HepG2 (cell line): ENCODE measurements around the gene FMNL1. TPM values are rescaled to one million over a fixed set of nuclear protein-coding genes. Genes with fewer than 3 reads are reported as not detected.
"Not testable (repeated sequence)": the region's sequence is repeated elsewhere in the genome, so short reads cannot be mapped to it uniquely, and the experiment has no call there.

Experiments
- DBP ChIP-seq: sonication (generic); formaldehyde crosslinking; IDR thresholded peaks from 2 replicates; pipeline ENCODE4 v1.4.0; 2020; ENCODE audit warnings: missing genetic modification reagents; ENCODE audit errors: not compliant biosample characterization
- FOXP1 ChIP-seq, 2 experiments: fragments of 450-650 bp in 1 of 2; IDR thresholded peaks; 2 replicates each; pipeline ENCODE4 v1.6.1; 2017 to 2018; ENCODE audit warnings: antibody characterized with exemption in 1 of 2
- JUN ChIP-seq: sonication (generic); formaldehyde crosslinking; IDR thresholded peaks from 2 replicates; pipeline ENCODE4 v1.4.0; 2020; ENCODE audit warnings: mild to moderate bottlenecking, missing genetic modification reagents
- KDM1A ChIP-seq: IDR thresholded peaks from 2 replicates; pipeline ENCODE4 v1.6.1; 2016; ENCODE audit warnings: missing compliant biosample characterization
- MEF2D ChIP-seq: sonication (generic); formaldehyde crosslinking; IDR thresholded peaks from 2 replicates; pipeline ENCODE4 v1.5.1; 2020; ENCODE audit warnings: mild to moderate bottlenecking, missing genetic modification reagents
- NFIC ChIP-seq: IDR thresholded peaks from 2 replicates; pipeline ENCODE4 v1.6.1; 2012; ENCODE audit warnings: mild to moderate bottlenecking, low read length, inconsistent platforms
- NR2F1 ChIP-seq, 2 experiments: fragments of 450-650 bp in 1 of 2; formaldehyde crosslinking in 1 of 2; IDR thresholded peaks; 2 replicates each; pipeline versions ENCODE4 v1.5.0 to v1.6.1; 2016 to 2020; ENCODE audit warnings: mild to moderate bottlenecking in 1 of 2, missing compliant biosample characterization in 1 of 2, missing genetic modification reagents in 1 of 2, moderate library complexity in 1 of 2
- NR2F6 ChIP-seq, 2 experiments: IDR thresholded peaks; 2 replicates each; pipeline ENCODE4 v1.6.1; 2016; ENCODE audit warnings: antibody characterized with exemption in 1 of 2, mild to moderate bottlenecking in 1 of 2
- POGZ ChIP-seq: sonication (generic); formaldehyde crosslinking; IDR thresholded peaks from 2 replicates; pipeline ENCODE4 v1.4.0; 2020; ENCODE audit warnings: mild to moderate bottlenecking, missing genetic modification reagents
- RERE ChIP-seq: IDR thresholded peaks from 2 replicates; pipeline ENCODE4 v1.6.1; 2016; ENCODE audit warnings: low read depth, missing genetic modification reagents, missing compliant biosample characterization
- SMAD3 ChIP-seq: sonication (generic); formaldehyde crosslinking; IDR thresholded peaks from 2 replicates; pipeline ENCODE4 v1.4.0; 2020; ENCODE audit warnings: missing genetic modification reagents
- TBL1XR1 ChIP-seq: fragments of 150-350 bp; IDR thresholded peaks from 2 replicates; pipeline ENCODE4 v1.6.1; 2014; ENCODE audit warnings: borderline replicate concordance, low read length; ENCODE audit not compliant: partially characterized antibody
- TFE3 ChIP-seq: IDR thresholded peaks from 2 replicates; pipeline ENCODE4 v1.6.1; 2016
- ZBTB20 ChIP-seq: sonication (generic); formaldehyde crosslinking; IDR thresholded peaks from 2 replicates; pipeline ENCODE4 v1.8.1; 2023; ENCODE audit warnings: missing genetic modification reagents, low read depth, mild to moderate bottlenecking, borderline replicate concordance
- ZBTB37 ChIP-seq: sonication (generic); formaldehyde crosslinking; IDR thresholded peaks from 2 replicates; pipeline ENCODE4 v1.4.0; 2020; ENCODE audit warnings: mild to moderate bottlenecking, missing genetic modification reagents
- ZNF317 ChIP-seq: sonication (generic); formaldehyde crosslinking; IDR thresholded peaks from 2 replicates; pipeline ENCODE4 v1.5.0; 2020; ENCODE audit warnings: mild to moderate bottlenecking, missing genetic modification reagents
- ZNF431 ChIP-seq: sonication (generic); formaldehyde crosslinking; IDR thresholded peaks from 2 replicates; pipeline ENCODE4 v1.9.0; 2022; ENCODE audit warnings: missing genetic modification reagents, low read depth, mild to moderate bottlenecking, borderline replicate concordance
- ZNF800 ChIP-seq: sonication (generic); formaldehyde crosslinking; IDR thresholded peaks from 2 replicates; pipeline ENCODE4 v1.4.0; 2020; ENCODE audit warnings: missing genetic modification reagents
- polyA plus RNA-seq, 8 experiments: library from polyadenylated mRNA; depleted of rRNA in 3 of 8; stranded (reverse) in 7 of 8; unstranded in 1 of 8; fragments of >200 nt; fragmentation: Illumina TruSeq in 4 of 8; extraction: Trizol in 4 of 8; gene quantifications; 2 replicates each; pipeline versions ENCODE4 v1.2.1 to v1.2.3, GENCODE V29; 2011 to 2016; ENCODE audit warnings: low read depth in 4 of 8, missing spikeins in 1 of 8, mixed read lengths in 1 of 8; ENCODE audit not compliant: insufficient read depth in 1 of 8
- total RNA-seq, 5 experiments: library from RNA; depleted of rRNA; stranded (reverse); fragments of >200 nt; fragmentation: Illumina TruSeq; extraction: Trizol; gene quantifications; 2 replicates each; pipeline ENCODE4 v1.2.3, GENCODE V29; 2016; ENCODE audit warnings: low read depth in 1 of 5

FMNL1 gene
- total and polyA plus RNA-seq, 2 of the 13 experiments (the other 11 are each of a cell fraction or from before 2014, with no cell fraction given), result 0.53 to 0.70 TPM

- TF ChIP-seq ZBTB37 (CRISPR knock-in tag) (0 out of 2 replicates have a peak, but pooled peaks have one; percentile 58), FOXP1 (CRISPR knock-in tag; IDR thresholded peaks at IDR 0.05) (peak; percentile 60; the same call in 1 of the 2 replicates), RERE (CRISPR knock-in tag) (peak; percentile 71; the same call in 1 of the 2 replicates), NFIC (0 out of 2 replicates have a peak, but pooled peaks have one; percentile 66), ZNF431 (CRISPR knock-in tag) (peak; percentile 53; the same call in 1 of the 2 replicates), JUN (CRISPR knock-in tag) (peak; percentile 83), TFE3 (CRISPR knock-in tag) (peak; percentile 52; the same call in 1 of the 2 replicates), TBL1XR1 (peak; percentile 99), SMAD3 (CRISPR knock-in tag) (peak; percentile 83), ZBTB20 (CRISPR knock-in tag) (peak; percentile 77; the same call in 1 of the 2 replicates), POGZ (CRISPR knock-in tag) (0 out of 2 replicates have a peak, but pooled peaks have one; percentile 70), ZNF317 (CRISPR knock-in tag) (peak; percentile 75; the same call in 1 of the 2 replicates), DBP (peak; percentile 20), NR2F6 (IDR thresholded peaks at IDR 0.05) (peak; percentile 82), NR2F6 (CRISPR knock-in tag; IDR thresholded peaks at IDR 0.05) (peak; percentile 92), MEF2D (0 out of 2 replicates have a peak, but pooled peaks have one; percentile 47), ZNF800 (CRISPR knock-in tag) (peak; percentile 44; the same call in 1 of the 2 replicates), NR2F1 (CRISPR knock-in tag; IDR thresholded peaks at IDR 0.05) (peak; percentile 54 to 70; a peak in 2 of 4 replicates), KDM1A (CRISPR knock-in tag) (peak; percentile 78)
- TF ChIP-seq FOXP1 (IDR thresholded peaks at IDR 0.05), result not testable (repeated sequence)
Observed at GRCh38 chr17:45201880-45202279, 19.8 kb upstream of the FMNL1 start (continued).
